ENCODE results near the gene POLL. TPM values are rescaled to one million over a fixed set of nuclear protein-coding genes. Genes with fewer than 3 reads are reported as not detected.
"Not testable (repeated sequence)": the region's sequence is repeated elsewhere in the genome, so short reads cannot be mapped to it uniquely, and the experiment has no call there.

The POLL gene
- 18.8 TPM for total RNA-seq
- long read RNA-seq, partial matches to known transcripts: 4 of 26 reads
- long read RNA-seq, other reads (novel, unspliced or antisense): 17 of 26 reads

GRCh38 chr10:101587725-101588653, at the start of gene POLL, which contains the start of gene DPCD:
Gene POLL (minus strand): TSS chr10:101588257. CDS start chr10:101587360, 897 bp downstream.
Gene DPCD (plus strand): TSS chr10:101588321. CDS start chr10:101588337, 16 bp downstream.
- DNase-seq (ENCODE audit: low spot score): peak; percentile 98
- intact Hi-C loops (cut with DNase I): no loop called here

- peak; percentile 22 for DNase-seq (ENCODE audit: low spot score)
- intact Hi-C loops (cut with DNase I): not testable (repeated sequence)
Observed at GRCh38 chr10:101633510-101633909, 45.5 kb upstream of the POLL start.

GRCh38 chr10:101631821-101632475, 43.9 kb upstream of the POLL start:
- intact Hi-C loops (cut with DNase I): no loop called here
- peak; percentile 44 for DNase-seq (ENCODE audit: low spot score)

GRCh38 chr10:101630633-101630920, 42.5 kb upstream of the POLL start:
- peak; percentile 50 for DNase-seq (ENCODE audit: low spot score)
- intact Hi-C loops (cut with DNase I): no loop called here

GRCh38 chr10:101629837-101630632, 42.0 kb upstream of the POLL start:
- intact Hi-C loops (cut with DNase I): no loop called here
- DNase-seq (ENCODE audit: low spot score): peak; percentile 73

- DNase-seq (ENCODE audit: low spot score): peak; percentile 53
- intact Hi-C loops (cut with DNase I): no loop called here
Observed at GRCh38 chr10:101625821-101626412, 37.9 kb upstream of the POLL start.

GRCh38 chr10:101624526-101625102, 36.6 kb upstream of the POLL start:
- peak; percentile 56 for DNase-seq (ENCODE audit: low spot score)
- intact Hi-C loops (cut with DNase I): no loop called here

GRCh38 chr10:101623528-101623927, 35.5 kb upstream of the POLL start:
- intact Hi-C loops (cut with DNase I): no loop called here
- DNase-seq (ENCODE audit: low spot score): no peak

- intact Hi-C loops (cut with DNase I): no loop called here
- peak; percentile 55 for DNase-seq (ENCODE audit: low spot score)
Observed at GRCh38 chr10:101619983-101620382, 31.9 kb upstream of the POLL start.

- no peak for DNase-seq (ENCODE audit: low spot score)
- intact Hi-C loops (cut with DNase I): no loop called here
Observed at GRCh38 chr10:101618871-101619270, 30.8 kb upstream of the POLL start.

- intact Hi-C loops (cut with DNase I): no loop called here
- DNase-seq (ENCODE audit: low spot score): peak; percentile 56
Observed at GRCh38 chr10:101617824-101618568, 29.9 kb upstream of the POLL start.

GRCh38 chr10:101617102-101617823, 29.2 kb upstream of the POLL start:
- peak; percentile 55 for DNase-seq (ENCODE audit: low spot score)
- intact Hi-C loops (cut with DNase I): no loop called here

- intact Hi-C loops (cut with DNase I): no loop called here
- DNase-seq (ENCODE audit: low spot score): peak; percentile 64
Observed at GRCh38 chr10:101616415-101617101, 28.5 kb upstream of the POLL start.

- peak; percentile 58 for DNase-seq (ENCODE audit: low spot score)
- intact Hi-C loops (cut with DNase I): no loop called here
Observed at GRCh38 chr10:101615525-101616116, 27.6 kb upstream of the POLL start.

- intact Hi-C loops (cut with DNase I): no loop called here
- DNase-seq (ENCODE audit: low spot score): peak; percentile 66
Observed at GRCh38 chr10:101614663-101615524, 26.8 kb upstream of the POLL start.

- intact Hi-C loops (cut with DNase I): no loop called here
- peak; percentile 68 for DNase-seq (ENCODE audit: low spot score)
Observed at GRCh38 chr10:101613646-101614045, 25.6 kb upstream of the POLL start.

Measured in cardiac septum (tissue), 1 donor.